HUDEP-2 (cell line): ENCODE results near the gene TAF1C.
A peak's percentile ranks its signal among the peaks of the same experiment; 100 is the strongest.
"Not testable (repeated sequence)": the region's sequence is repeated elsewhere in the genome, so short reads cannot be mapped to it uniquely, and the experiment has no call there.

ENCODE experiments used
- DNase-seq, 76 experiments: peaks; one replicate each; lab custom pipeline; 2025; ENCODE audit not compliant: unreplicated experiment in 76 of 76; lab: John Stamatoyannopoulos, UW

The TAF1C gene

GRCh38 chr16:84186685-84187437, at the start of gene TAF1C:
TAF1C (minus strand) TSS chr16:84187057; CDS start chr16:84184988, 2,069 bp downstream.
- DNase-seq: peak in 75 of 76 experiments; percentile 24 to 90 (median 80)

- DNase-seq: no peak
These were observed 47.7 kb upstream of the TAF1C start for GRCh38 chr16:84234321-84235241.

- no peak for DNase-seq
These were observed 46.9 kb upstream of the TAF1C start for GRCh38 chr16:84233748-84234147.

GRCh38 chr16:84232969-84233368, 46.1 kb upstream of the TAF1C start:
- DNase-seq: no peak

- no peak for DNase-seq
These were observed 45.2 kb upstream of the TAF1C start for GRCh38 chr16:84232060-84232459.

GRCh38 chr16:84229471-84229870, 42.6 kb upstream of the TAF1C start:
- DNase-seq: no peak

- peak in 10 of 76 experiments; percentile 3 to 62 (median 24) for DNase-seq
These were observed 41.5 kb upstream of the TAF1C start for GRCh38 chr16:84228256-84228838.

- DNase-seq: no peak
These were observed 40.7 kb upstream of the TAF1C start for GRCh38 chr16:84227548-84227947.

- DNase-seq: no peak
These were observed 39.2 kb upstream of the TAF1C start for GRCh38 chr16:84226026-84226425.

- no peak for DNase-seq
These were observed 38.7 kb upstream of the TAF1C start for GRCh38 chr16:84225571-84225970.

GRCh38 chr16:84225126-84225525, 38.3 kb upstream of the TAF1C start:
- DNase-seq: no peak

- DNase-seq: no peak
These were observed 37.7 kb upstream of the TAF1C start for GRCh38 chr16:84224554-84224953.

GRCh38 chr16:84223456-84223855, 36.6 kb upstream of the TAF1C start:
- DNase-seq: no peak

- no peak for DNase-seq
These were observed 34.0 kb upstream of the TAF1C start for GRCh38 chr16:84220851-84221250.

- no peak for DNase-seq
These were observed 32.1 kb upstream of the TAF1C start for GRCh38 chr16:84218956-84219355.

GRCh38 chr16:84218176-84218823, 31.4 kb upstream of the TAF1C start:
- DNase-seq: no peak

GRCh38 chr16:84216144-84216543, 29.3 kb upstream of the TAF1C start:
- DNase-seq: not testable (repeated sequence)

- DNase-seq: no peak
These were observed 28.7 kb upstream of the TAF1C start for GRCh38 chr16:84215531-84215930.

- DNase-seq: no peak
These were observed 27.7 kb upstream of the TAF1C start for GRCh38 chr16:84214451-84215066.

GRCh38 chr16:84212631-84213030, 25.8 kb upstream of the TAF1C start:
- DNase-seq: no peak
